ENCODE measurements around the gene VPS54. TPM values are rescaled to one million over a fixed set of nuclear protein-coding genes. Genes with fewer than 3 reads are reported as not detected.

VPS54 gene
- polyA plus RNA-seq, 3 donors = 11.4 to 17.3 (median 11.5) TPM

- Histone ChIP-seq H3K4me1 (ENCODE audit: control insufficient read depth in 1 of 2, insufficient read depth in 2 of 2, low read length in 2 of 2) (no peaks in the 10 kb centered on the region), H3K36me3 (replicated peaks in 1 of 2; ENCODE audit: control insufficient read depth in 1 of 2, insufficient read depth in 2 of 2, low read length in 2 of 2) (peaks cover 36 to 63% of the 10 kb centered on the region in 2 donors), H3K27me3 (ENCODE audit: control insufficient read depth in 2 of 2, insufficient read depth in 2 of 2, low read length in 2 of 2) (no peaks in the 10 kb centered on the region), H3K79me2 (ENCODE audit: insufficient read depth, low read length) (peaks cover 9% of the 10 kb centered on the region), H4K20me1 (ENCODE audit: insufficient read depth, low read length) (peaks cover 9% of the 10 kb centered on the region), H3K27ac (ENCODE audit: low read depth in 1 of 2, low read length in 2 of 2) (no peak overlapping the region), H3K9ac (ENCODE audit: insufficient read depth, low read length, poor library complexity, severe bottlenecking) (no peak overlapping the region), H3K4me3 (replicated peaks in 1 of 3; ENCODE audit: low read depth in 2 of 3, low read length in 3 of 3) (no peak overlapping the region), H2AFZ (ENCODE audit: insufficient read depth, low read depth, low read length, poor library complexity, severe bottlenecking) (no peak overlapping the region), H3K4me2 (replicated peaks; ENCODE audit: extremely low read depth, low read length, poor library complexity, severe bottlenecking) (no peak overlapping the region), H3K9me3 (replicated peaks in 1 of 2; ENCODE audit: control insufficient read depth in 1 of 2, insufficient read depth in 1 of 2, low read length in 2 of 2) (no peaks in the 10 kb centered on the region)
- Mint-ChIP-seq H3K27ac (no peak overlapping the region), H3K4me3 (no peak overlapping the region), H3K27me3 (ENCODE audit: low read depth in 3 of 3) (peaks cover 0 to 2% (median 0%) of the 10 kb centered on the region in 3 donors), H3K36me3 (peaks cover 38 to 57% of the 10 kb centered on the region in 2 donors), H3K9me3 (no peaks in the 10 kb centered on the region), H3K4me1 (peaks cover 7% of the 10 kb centered on the region)
- TF ChIP-seq, protein P1, sequence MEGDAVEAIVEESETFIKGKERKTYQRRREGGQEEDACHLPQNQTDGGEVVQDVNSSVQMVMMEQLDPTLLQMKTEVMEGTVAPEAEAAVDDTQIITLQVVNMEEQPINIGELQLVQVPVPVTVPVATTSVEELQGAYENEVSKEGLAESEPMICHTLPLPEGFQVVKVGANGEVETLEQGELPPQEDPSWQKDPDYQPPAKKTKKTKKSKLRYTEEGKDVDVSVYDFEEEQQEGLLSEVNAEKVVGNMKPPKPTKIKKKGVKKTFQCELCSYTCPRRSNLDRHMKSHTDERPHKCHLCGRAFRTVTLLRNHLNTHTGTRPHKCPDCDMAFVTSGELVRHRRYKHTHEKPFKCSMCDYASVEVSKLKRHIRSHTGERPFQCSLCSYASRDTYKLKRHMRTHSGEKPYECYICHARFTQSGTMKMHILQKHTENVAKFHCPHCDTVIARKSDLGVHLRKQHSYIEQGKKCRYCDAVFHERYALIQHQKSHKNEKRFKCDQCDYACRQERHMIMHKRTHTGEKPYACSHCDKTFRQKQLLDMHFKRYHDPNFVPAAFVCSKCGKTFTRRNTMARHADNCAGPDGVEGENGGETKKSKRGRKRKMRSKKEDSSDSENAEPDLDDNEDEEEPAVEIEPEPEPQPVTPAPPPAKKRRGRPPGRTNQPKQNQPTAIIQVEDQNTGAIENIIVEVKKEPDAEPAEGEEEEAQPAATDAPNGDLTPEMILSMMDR (IDR thresholded peaks at IDR 0.05) = no peak
- WGBS (ENCODE audit: insufficient coverage) = 100% methylated on average over 2 of the region's 4 CpGs
- intact Hi-C loops (cut with micrococcal nuclease) = no loop called here
- no peak for DNase-seq
Measured at GRCh38 chr2:63982335-63982734, 36.9 kb downstream of the VPS54 start.

DNA sequence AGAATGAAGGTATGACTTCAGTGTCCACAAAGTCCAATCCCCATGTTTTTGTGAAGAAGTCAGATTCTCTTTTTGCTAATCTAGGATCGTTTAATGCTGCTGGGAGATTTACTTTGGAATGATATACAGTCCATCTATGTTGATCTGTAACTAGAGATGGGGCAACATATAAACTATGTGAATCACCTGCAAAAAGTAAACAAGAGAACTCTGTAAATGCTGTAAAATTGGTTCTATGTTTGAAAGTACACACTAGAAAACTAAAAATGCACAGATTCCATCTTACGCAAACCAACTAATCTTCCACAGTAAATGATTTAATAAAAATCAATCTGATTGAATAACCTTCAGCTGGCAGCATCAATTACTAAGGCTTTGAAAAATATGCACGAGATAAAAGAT, 37.5 kb downstream of the VPS54 start:
- peaks cover 9% of the 10 kb centered on the region for H3K79me2 ChIP-seq (ENCODE audit: insufficient read depth, low read length)
- WGBS (ENCODE audit: insufficient coverage) = no CpG with 5 or more reads among the region's 3 CpGs
- H3K4me2 ChIP-seq (replicated peaks; ENCODE audit: extremely low read depth, low read length, poor library complexity, severe bottlenecking) = no peak overlapping the region
- Mint-ChIP-seq H3K4me1 (peaks cover 7% of the 10 kb centered on the region), H3K9me3 (no peaks in the 10 kb centered on the region), H3K27ac (no peak overlapping the region), H3K27me3 (ENCODE audit: low read depth in 3 of 3) (peaks cover 0 to 2% (median 0%) of the 10 kb centered on the region in 3 donors), H3K36me3 (peaks cover 40 to 64% of the 10 kb centered on the region in 2 donors), H3K4me3 (no peak overlapping the region)
- no peaks in the 10 kb centered on the region for H3K9me3 ChIP-seq (replicated peaks in 1 of 2; ENCODE audit: control insufficient read depth in 1 of 2, insufficient read depth in 1 of 2, low read length in 2 of 2)
- H4K20me1 ChIP-seq (ENCODE audit: insufficient read depth, low read length) = peaks cover 9% of the 10 kb centered on the region
- no peak overlapping the region for H3K9ac ChIP-seq (ENCODE audit: insufficient read depth, low read length, poor library complexity, severe bottlenecking)
- peaks cover 36 to 69% of the 10 kb centered on the region in 2 donors for H3K36me3 ChIP-seq (replicated peaks in 1 of 2; ENCODE audit: control insufficient read depth in 1 of 2, insufficient read depth in 2 of 2, low read length in 2 of 2)
- no peaks in the 10 kb centered on the region for H3K4me1 ChIP-seq (ENCODE audit: control insufficient read depth in 1 of 2, insufficient read depth in 2 of 2, low read length in 2 of 2)
- DNase-seq = no peak
- H3K27me3 ChIP-seq (ENCODE audit: control insufficient read depth in 2 of 2, insufficient read depth in 2 of 2, low read length in 2 of 2) = no peaks in the 10 kb centered on the region
- no peak overlapping the region for H3K4me3 ChIP-seq (replicated peaks in 1 of 3; ENCODE audit: low read depth in 2 of 3, low read length in 3 of 3)
- no peak overlapping the region for H3K27ac ChIP-seq (ENCODE audit: low read depth in 1 of 2, low read length in 2 of 2)
- TF ChIP-seq, protein P1 (IDR thresholded peaks at IDR 0.05) = no peak
- intact Hi-C loops (cut with micrococcal nuclease) = no loop called here
- H2AFZ ChIP-seq (ENCODE audit: insufficient read depth, low read depth, low read length, poor library complexity, severe bottlenecking) = no peak overlapping the region
